SU-DHL-6 (cell line): ENCODE results near the gene SERTAD3.
"Not testable (repeated sequence)": the region's sequence is repeated elsewhere in the genome, so short reads cannot be mapped to it uniquely, and the experiment has no call there.

Experiments used
- H2AFZ ChIP-seq: fragments of 200-600 bp; sonication (generic); 2 replicates; pipeline ENCODE4 v1.6.1; 2014; ENCODE audit warnings: low read depth, mild to moderate bottlenecking, moderate library complexity, mixed read lengths, antibody characterized with exemption, low read length; ENCODE audit not compliant: severe bottlenecking
- H3F3A ChIP-seq: fragments of 200-600 bp; shearing (Covaris generic); 2 replicates; pipeline ENCODE4 v1.6.0; 2016; ENCODE audit warnings: antibody characterized with exemption, mild to moderate bottlenecking; ENCODE audit not compliant: insufficient read depth
- H3K27ac ChIP-seq: fragments of 200-600 bp; sonication (generic); 2 replicates; pipeline ENCODE4 v1.5.1; 2016; ENCODE audit warnings: low read depth, mild to moderate bottlenecking, low read length, moderate library complexity, mixed read lengths
- H3K27me3 ChIP-seq: fragments of 200-600 bp; sonication (generic), shearing (Covaris generic); 2 replicates; pipeline ENCODE4 v1.6.0; 2014; ENCODE audit warnings: mild to moderate bottlenecking, low read length
- H3K36me3 ChIP-seq: fragments of 200-600 bp; sonication (generic); 2 replicates; pipeline ENCODE4 v1.6.1; 2014; ENCODE audit warnings: mild to moderate bottlenecking, low read length, mixed read lengths
- H3K4me2 ChIP-seq: fragments of 300-600, 200-600 bp; shearing (Covaris generic), sonication (generic); 2 replicates; pipeline ENCODE4 v1.6.0; 2014; ENCODE audit warnings: low read length, low read depth, mild to moderate bottlenecking; ENCODE audit not compliant: poor library complexity, severe bottlenecking
- H3K4me3 ChIP-seq: fragments of 200-600 bp; sonication (generic); 2 replicates; pipeline ENCODE4 v1.5.1; 2014; ENCODE audit warnings: antibody characterized with exemption, low read length, mild to moderate bottlenecking, mixed read lengths; ENCODE audit not compliant: insufficient read depth, poor library complexity, severe bottlenecking
- H3K79me2 ChIP-seq: fragments of 200-600 bp; sonication (generic); 2 replicates; pipeline ENCODE4 v1.6.1; 2014; ENCODE audit warnings: mild to moderate bottlenecking, low read length, moderate library complexity; ENCODE audit not compliant: insufficient read depth
- H3K9ac ChIP-seq: fragments of 200-600 bp; sonication (generic); 2 replicates; pipeline ENCODE4 v1.7.0; 2014; ENCODE audit warnings: mild to moderate bottlenecking, low read length
- H3K9me2 ChIP-seq: fragments of 200-600 bp; sonication (generic); replicated peaks from 2 replicates; pipeline ENCODE4 v1.6.1; 2014; ENCODE audit warnings: low read length; ENCODE audit not compliant: insufficient read depth
- H3K9me3 ChIP-seq: fragments of 200-600 bp; sonication (generic); 2 replicates; pipeline ENCODE4 v1.6.1; 2014; ENCODE audit warnings: low read length, mixed read lengths; ENCODE audit not compliant: insufficient read depth
- H4K20me1 ChIP-seq: fragments of 200-600 bp; sonication (generic); 2 replicates; pipeline ENCODE4 v1.6.1; 2014; ENCODE audit warnings: low read depth, mild to moderate bottlenecking, antibody characterized with exemption, low read length, moderate library complexity, mixed read lengths
- EZH2phosphoT487 ChIP-seq: fragments of 200-600 bp; sonication (generic), shearing (Covaris generic); conservative IDR thresholded peaks from 2 replicates; pipeline ENCODE4 v1.6.1; 2018; ENCODE audit warnings: mild to moderate bottlenecking, antibody characterized with exemption, low read length, moderate library complexity, mixed read lengths
- TF ChIP-seq, protein P1 (sequence below): fragments of 200-600 bp; sonication (generic); IDR thresholded peaks from one replicate; pipeline ENCODE4 v1.5.1; 2017; ENCODE audit warnings: antibody characterized with exemption, mild to moderate bottlenecking, low read length, moderate library complexity; ENCODE audit not compliant: insufficient read depth, poor library complexity, severe bottlenecking

Gene SERTAD3

DNA sequence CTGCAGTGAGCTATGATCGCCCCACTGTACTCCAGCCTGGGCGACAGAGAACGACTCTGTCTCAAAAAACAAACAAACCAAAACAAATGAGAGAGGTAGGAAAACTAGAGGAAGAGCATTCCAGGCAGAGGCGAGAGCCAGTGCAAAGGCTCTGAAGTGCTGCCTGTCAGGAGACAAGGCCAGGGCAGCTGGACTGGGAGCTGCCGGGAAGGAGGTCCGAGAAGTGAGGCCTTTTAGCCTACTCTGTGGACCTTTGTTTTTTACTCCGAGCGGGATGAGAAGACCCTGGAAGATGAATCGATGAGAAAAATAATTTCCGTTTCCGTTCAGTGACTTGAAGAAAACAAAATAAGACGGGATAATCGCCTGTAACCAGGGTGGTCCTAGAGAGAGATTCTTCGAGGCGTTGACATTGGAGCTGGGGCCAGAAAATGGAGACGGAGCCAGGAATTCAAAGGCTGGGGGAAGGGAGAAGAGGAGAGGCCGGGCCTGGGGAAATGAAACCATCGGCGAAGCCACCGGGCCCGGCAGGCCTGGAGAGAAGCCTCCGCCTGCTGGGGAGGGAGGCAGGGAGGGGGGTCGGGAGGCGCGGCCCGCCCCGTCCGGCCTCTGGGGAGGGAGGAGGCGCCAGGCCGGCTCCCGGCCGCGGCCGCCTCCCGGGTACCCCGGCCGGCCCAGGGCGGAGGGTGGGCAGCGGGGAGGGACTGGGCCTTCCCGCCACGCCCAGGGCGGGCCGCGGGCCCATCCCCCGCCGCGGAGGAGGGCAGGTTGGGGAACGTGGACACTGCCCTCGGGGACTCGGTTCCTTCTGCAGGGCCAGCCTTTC, 10.5 kb downstream of the SERTAD3 start:
- Histone ChIP-seq H3K27ac (no peak overlapping the region), H3K4me3 (no peak overlapping the region), H3K4me2 (peak overlapping the region; percentile 40), H3K79me2 (no peaks in the 10 kb centered on the region), H3K9ac (no peak overlapping the region), H3K36me3 (no peaks in the 10 kb centered on the region), H4K20me1 (no peaks in the 10 kb centered on the region), H3K27me3 (no peaks in the 10 kb centered on the region), H3F3A (no peaks in the 10 kb centered on the region; the same call in 1 of the 2 replicates), H2AFZ (peak overlapping the region; percentile 16), H3K9me3 (no peaks in the 10 kb centered on the region), H3K9me2 (no peaks in the 10 kb centered on the region)
- TF ChIP-seq, protein P1, sequence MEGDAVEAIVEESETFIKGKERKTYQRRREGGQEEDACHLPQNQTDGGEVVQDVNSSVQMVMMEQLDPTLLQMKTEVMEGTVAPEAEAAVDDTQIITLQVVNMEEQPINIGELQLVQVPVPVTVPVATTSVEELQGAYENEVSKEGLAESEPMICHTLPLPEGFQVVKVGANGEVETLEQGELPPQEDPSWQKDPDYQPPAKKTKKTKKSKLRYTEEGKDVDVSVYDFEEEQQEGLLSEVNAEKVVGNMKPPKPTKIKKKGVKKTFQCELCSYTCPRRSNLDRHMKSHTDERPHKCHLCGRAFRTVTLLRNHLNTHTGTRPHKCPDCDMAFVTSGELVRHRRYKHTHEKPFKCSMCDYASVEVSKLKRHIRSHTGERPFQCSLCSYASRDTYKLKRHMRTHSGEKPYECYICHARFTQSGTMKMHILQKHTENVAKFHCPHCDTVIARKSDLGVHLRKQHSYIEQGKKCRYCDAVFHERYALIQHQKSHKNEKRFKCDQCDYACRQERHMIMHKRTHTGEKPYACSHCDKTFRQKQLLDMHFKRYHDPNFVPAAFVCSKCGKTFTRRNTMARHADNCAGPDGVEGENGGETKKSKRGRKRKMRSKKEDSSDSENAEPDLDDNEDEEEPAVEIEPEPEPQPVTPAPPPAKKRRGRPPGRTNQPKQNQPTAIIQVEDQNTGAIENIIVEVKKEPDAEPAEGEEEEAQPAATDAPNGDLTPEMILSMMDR: no peak
- TF ChIP-seq EZH2phosphoT487: no peak

DNA sequence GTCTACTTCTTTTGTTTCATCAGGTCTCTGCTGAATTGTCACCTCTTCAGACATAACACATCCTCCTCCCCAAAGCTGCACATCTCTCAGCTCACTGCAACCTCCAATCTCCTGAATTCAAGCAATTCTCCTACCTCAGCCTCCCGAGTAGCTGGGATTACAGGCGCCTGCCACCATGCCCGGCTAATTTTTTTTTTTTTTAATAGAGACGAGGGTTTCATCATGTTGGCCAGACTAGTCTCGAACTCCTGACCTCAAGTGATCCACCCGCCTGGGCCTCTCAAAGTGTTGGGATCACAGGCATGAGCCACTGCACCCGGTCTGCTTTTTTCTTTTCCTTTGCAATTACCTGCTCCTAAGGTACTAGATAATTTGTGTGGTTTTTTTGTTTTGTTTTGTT, 11.4 kb downstream of the SERTAD3 start:
- not testable (repeated sequence) for H3K4me3 ChIP-seq

DNA sequence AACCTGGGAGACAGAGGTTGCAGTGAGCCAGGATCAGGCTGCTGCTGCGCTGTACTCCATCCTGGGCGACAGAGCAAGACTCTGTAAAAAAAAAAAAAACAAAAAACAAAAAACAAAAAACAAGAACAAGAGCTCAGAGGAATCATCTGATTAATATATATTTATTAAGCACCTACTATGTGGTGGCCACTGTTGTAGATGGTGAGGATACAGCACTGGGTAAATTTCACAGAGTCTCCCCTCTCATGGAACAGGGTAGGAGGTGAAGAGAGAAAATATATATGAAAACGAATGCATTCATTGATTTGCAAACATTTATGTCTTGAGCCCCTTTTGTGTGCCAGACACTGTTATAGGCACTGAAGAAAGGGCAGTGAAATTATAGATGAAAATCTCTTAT, 12.4 kb downstream of the SERTAD3 start:
- Histone ChIP-seq H3F3A (no peaks in the 10 kb centered on the region; the same call in 1 of the 2 replicates), H3K27me3 (no peaks in the 10 kb centered on the region), H3K79me2 (no peaks in the 10 kb centered on the region), H4K20me1 (no peaks in the 10 kb centered on the region), H3K27ac (no peak overlapping the region), H3K9me2 (no peaks in the 10 kb centered on the region), H3K4me2 (no peak overlapping the region), H3K36me3 (no peaks in the 10 kb centered on the region), H3K4me3 (no peak overlapping the region), H3K9ac (no peak overlapping the region), H3K9me3 (no peaks in the 10 kb centered on the region), H2AFZ (no peak overlapping the region)
- TF ChIP-seq, protein P1: no peak
- TF ChIP-seq EZH2phosphoT487: no peak

More for the DNA sequence above, 11.4 kb downstream of the SERTAD3 start:
- not testable (repeated sequence) for H3K9me2 ChIP-seq, H3K27ac ChIP-seq, H3K79me2 ChIP-seq, H3F3A ChIP-seq, H3K27me3 ChIP-seq, H3K36me3 ChIP-seq, H3K9me3 ChIP-seq, H3K4me2 ChIP-seq, H3K9ac ChIP-seq, H4K20me1 ChIP-seq, H2AFZ ChIP-seq

DNA sequence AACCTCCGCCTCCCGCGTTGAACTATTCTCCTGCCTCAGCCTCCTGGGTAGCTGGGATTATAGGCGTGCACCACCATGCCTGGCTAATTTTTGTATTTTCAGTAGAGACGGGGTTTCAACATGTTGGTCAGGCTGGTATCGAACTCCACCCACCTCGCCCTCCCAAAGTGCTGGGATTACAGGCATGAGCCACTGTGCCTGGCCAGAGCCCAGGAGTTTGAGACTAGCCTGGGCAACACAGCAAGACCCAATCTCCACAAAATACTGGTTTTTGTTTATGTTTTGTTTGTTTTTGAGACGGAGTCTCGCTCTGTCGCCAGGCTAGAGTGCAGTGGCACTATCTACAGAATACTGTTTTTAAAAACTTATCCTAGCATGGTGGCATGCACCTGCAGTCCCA, 13.9 kb downstream of the SERTAD3 start:
- not testable (repeated sequence) for H2AFZ ChIP-seq, H3K9me3 ChIP-seq, H3K4me2 ChIP-seq, H3K9me2 ChIP-seq, H3K9ac ChIP-seq, H3K79me2 ChIP-seq, H3K4me3 ChIP-seq, H3K36me3 ChIP-seq, H3K27me3 ChIP-seq, H3F3A ChIP-seq, H4K20me1 ChIP-seq, H3K27ac ChIP-seq

DNA sequence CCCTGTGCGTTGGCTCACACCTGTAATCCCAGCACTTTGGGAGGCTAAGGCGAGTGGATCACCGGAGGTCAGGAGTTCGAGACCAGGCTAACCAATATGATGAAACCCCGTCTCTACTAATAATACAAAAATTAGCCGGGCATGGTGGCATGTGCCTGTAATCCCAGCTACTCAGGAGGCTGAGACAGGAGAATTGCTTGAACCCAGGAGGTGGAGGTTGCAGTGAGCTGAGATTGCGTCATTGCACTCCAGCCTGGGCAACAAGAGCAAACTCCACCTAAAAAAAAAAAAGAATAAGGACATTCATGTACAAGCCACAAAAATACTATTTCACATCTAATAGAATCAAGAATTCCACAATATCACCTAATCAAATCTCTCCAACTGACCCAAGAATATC, 15.9 kb downstream of the SERTAD3 start:
- not testable (repeated sequence) for H4K20me1 ChIP-seq, H3K9me2 ChIP-seq, H3K27me3 ChIP-seq, H3K79me2 ChIP-seq, H3K4me2 ChIP-seq, H3K9ac ChIP-seq, H3F3A ChIP-seq, H3K9me3 ChIP-seq, H3K27ac ChIP-seq, H3K36me3 ChIP-seq, H3K4me3 ChIP-seq, H2AFZ ChIP-seq
